Mesendoderm (in vitro differentiated cells): ENCODE measurements around the gene PLET1.

Experiments
- DNase-seq: peaks from one replicate; pipeline ENCODE4 v3.0.0; 2013
- H2AK5ac ChIP-seq: 2 replicates; pipeline ENCODE4 v1.6.1; 2013; ENCODE audit warnings: low read length, inconsistent platforms
- H2BK120ac ChIP-seq: 2 replicates; pipeline ENCODE4 v1.6.1; 2013; ENCODE audit warnings: low read depth, mild to moderate bottlenecking, low read length, moderate library complexity, mixed read lengths
- H2BK15ac ChIP-seq: replicated peaks from 2 replicates; pipeline ENCODE4 v1.6.1; 2013; ENCODE audit warnings: low read depth, mild to moderate bottlenecking, moderate library complexity
- H2BK5ac ChIP-seq: 2 replicates; pipeline ENCODE4 v1.6.1; 2013; ENCODE audit warnings: low read length, inconsistent platforms
- H3K18ac ChIP-seq: 2 replicates; pipeline ENCODE4 v1.6.1; 2013; ENCODE audit warnings: mild to moderate bottlenecking, low read length, mixed read lengths
- H3K23ac ChIP-seq: one replicate; pipeline ENCODE4 v1.6.1; 2013; ENCODE audit warnings: low read length
- H3K27ac ChIP-seq: 2 replicates; pipeline ENCODE4 v1.5.1; 2013; ENCODE audit warnings: low read depth, mild to moderate bottlenecking, inconsistent platforms, low read length, moderate library complexity
- H3K27me3 ChIP-seq: 2 replicates; pipeline ENCODE4 v1.6.1; 2013; ENCODE audit warnings: low read length, control low read depth, mild to moderate bottlenecking, inconsistent platforms; ENCODE audit not compliant: insufficient read depth, poor library complexity
- H3K36me3 ChIP-seq: 2 replicates; pipeline ENCODE4 v1.6.1; 2013; ENCODE audit warnings: low read length, inconsistent platforms; ENCODE audit not compliant: control insufficient read depth, insufficient read depth
- H3K4ac ChIP-seq: one replicate; pipeline ENCODE4 v1.6.1; 2013; ENCODE audit warnings: low read depth, mild to moderate bottlenecking, low read length, moderate library complexity
- H3K4me1 ChIP-seq: 2 replicates; pipeline ENCODE4 v1.6.1; 2013; ENCODE audit warnings: low read depth, low read length, inconsistent platforms; ENCODE audit not compliant: control insufficient read depth
- H3K4me2 ChIP-seq: 2 replicates; pipeline ENCODE4 v1.6.1; 2013; ENCODE audit warnings: low read length
- H3K4me3 ChIP-seq: 2 replicates; pipeline ENCODE4 v1.5.1; 2013; ENCODE audit warnings: mild to moderate bottlenecking, low read length
- H3K56ac ChIP-seq: one replicate; pipeline ENCODE4 v1.6.1; 2013; ENCODE audit warnings: low read length
- H3K79me1 ChIP-seq: 2 replicates; pipeline ENCODE4 v1.6.1; 2013; ENCODE audit warnings: low read length, inconsistent platforms
- H3K79me2 ChIP-seq: 2 replicates; pipeline ENCODE4 v1.6.1; 2013; ENCODE audit warnings: mild to moderate bottlenecking, low read length; ENCODE audit not compliant: control insufficient read depth, insufficient read depth
- H3K9ac ChIP-seq: 2 replicates; pipeline ENCODE4 v1.6.1; 2013; ENCODE audit warnings: low read length, inconsistent platforms
- H4K5ac ChIP-seq: one replicate; pipeline ENCODE4 v1.6.1; 2013; ENCODE audit warnings: low read length
- H4K8ac ChIP-seq: one replicate; pipeline ENCODE4 v1.6.1; 2013; ENCODE audit warnings: low read depth, mild to moderate bottlenecking, control low read depth, low read length, moderate library complexity
- WGBS: extraction: QIAGEN DNeasy Blood & Tissue Kit; methylation state at CpG from one replicate; pipeline ENCODE4 v1.1.7; 2013; ENCODE audit warnings: low lambda C conversion rate, missing lambda C conversion rate; ENCODE audit not compliant: insufficient coverage; ENCODE audit errors: extremely low coverage; 5-methylcytosine and 5-hydroxymethylcytosine counted together

Gene PLET1

DNA sequence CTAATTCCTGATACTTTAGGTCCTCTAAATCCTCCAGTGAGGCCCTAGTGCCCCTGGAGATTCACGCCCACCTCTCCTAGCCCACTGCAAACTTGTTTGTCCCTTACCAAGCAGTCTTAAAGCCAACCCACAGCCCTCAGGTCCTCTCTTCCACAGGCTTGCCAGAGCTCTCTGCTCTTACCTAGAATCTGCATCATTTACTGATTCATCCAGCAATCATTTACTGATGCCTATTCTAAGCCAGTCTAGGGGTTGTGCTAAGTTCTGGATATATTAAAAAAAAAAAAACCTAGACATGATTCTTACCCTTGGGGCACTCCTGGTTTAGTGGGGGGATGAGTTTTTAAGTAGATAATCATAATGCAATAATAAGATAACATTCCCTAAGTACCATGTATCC, 43.0 kb upstream of the PLET1 start:
- no peak overlapping the region for H3K56ac ChIP-seq
- no peak overlapping the region for H3K4me3 ChIP-seq
- no CpG with 5 or more reads among the region's 1 CpG for WGBS
- no peak overlapping the region for H3K4ac ChIP-seq
- no peaks in the 10 kb centered on the region for H3K36me3 ChIP-seq
- H2BK5ac ChIP-seq: no peak overlapping the region
- H3K23ac ChIP-seq: no peak overlapping the region
- no peaks in the 10 kb centered on the region for H3K79me2 ChIP-seq
- no peak overlapping the region for H3K27ac ChIP-seq
- H2BK15ac ChIP-seq: no peak overlapping the region
- H4K8ac ChIP-seq: no peak overlapping the region
- H3K9ac ChIP-seq: no peak overlapping the region
- no peaks in the 10 kb centered on the region for H3K79me1 ChIP-seq
- no peak for DNase-seq
- no peak overlapping the region for H4K5ac ChIP-seq
- no peaks in the 10 kb centered on the region for H3K27me3 ChIP-seq
- no peak overlapping the region for H3K4me2 ChIP-seq
- H2AK5ac ChIP-seq: no peak overlapping the region
- no peak overlapping the region for H3K18ac ChIP-seq
- peaks cover 2% of the 10 kb centered on the region for H3K4me1 ChIP-seq
- no peak overlapping the region for H2BK120ac ChIP-seq

DNA sequence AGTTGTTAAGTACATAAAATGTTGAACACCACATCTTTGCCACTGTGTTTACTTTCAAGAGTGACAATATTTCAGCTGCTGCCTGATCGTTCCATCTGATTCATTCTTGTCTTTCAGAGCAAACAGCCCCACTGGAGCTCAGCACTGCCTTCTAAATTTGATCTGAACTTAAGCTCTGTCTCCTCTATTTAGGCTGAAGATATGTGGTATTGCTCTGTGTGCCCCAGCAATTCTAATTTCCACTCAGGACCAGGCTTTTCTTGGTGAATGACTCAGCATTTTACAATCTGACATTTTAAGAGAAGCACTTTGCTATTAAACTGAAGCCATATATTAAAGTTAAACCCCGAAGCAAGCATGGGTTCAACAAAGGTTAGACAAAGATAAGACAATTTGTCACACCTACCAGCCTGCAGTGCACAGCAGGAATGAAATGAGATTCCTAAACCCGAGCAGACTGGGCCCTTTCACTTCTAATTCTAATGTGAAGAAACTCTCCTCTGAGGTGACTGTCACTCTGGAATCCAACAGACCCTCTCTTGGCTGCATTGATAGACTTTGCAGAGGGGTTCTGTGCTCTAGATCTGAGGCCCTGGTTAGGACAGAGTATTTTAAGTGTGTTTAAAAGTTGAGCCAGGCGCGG, 41.7 kb upstream of the PLET1 start:
- H3K27ac ChIP-seq: no peak overlapping the region
- WGBS: no CpG with 5 or more reads among the region's 5 CpGs

DNA sequence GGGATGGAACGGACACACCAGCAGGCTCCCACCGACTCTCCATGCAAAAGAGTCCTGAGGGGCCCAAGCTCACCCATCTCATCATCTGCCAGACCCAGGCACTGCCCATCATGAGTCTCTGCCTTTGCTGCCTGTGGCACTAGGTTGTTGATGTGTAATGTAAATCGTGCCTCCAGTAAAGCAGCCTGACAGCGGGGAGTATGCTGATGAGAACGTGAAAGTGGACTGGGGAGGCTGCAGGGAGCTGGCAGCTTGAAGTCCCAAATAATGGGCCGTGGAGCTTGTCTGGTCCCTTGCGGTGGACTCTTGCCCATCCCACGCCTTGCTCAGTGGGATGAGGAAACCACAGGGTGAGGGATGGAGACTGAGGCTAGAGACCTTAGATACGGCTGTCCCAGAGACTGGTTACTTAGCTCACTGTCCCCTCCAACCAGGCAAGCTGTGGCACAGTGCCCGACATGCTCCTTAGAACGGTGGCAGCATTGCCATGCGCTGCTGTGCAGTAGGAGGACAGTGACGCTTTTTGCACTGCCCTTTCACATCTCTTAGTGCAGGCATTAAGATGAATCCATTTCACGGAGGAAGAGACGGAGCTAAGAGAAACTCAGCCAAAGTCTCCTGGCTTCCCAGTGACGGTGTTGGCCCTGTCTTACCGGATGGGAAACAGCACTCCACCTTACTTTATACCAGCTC, 39.6 kb upstream of the PLET1 start:
- Histone ChIP-seq H2AK5ac (no peak overlapping the region), H3K27me3 (no peaks in the 10 kb centered on the region), H4K5ac (no peak overlapping the region), H3K4me1 (peaks cover 2% of the 10 kb centered on the region), H3K27ac (no peak overlapping the region), H2BK120ac (no peak overlapping the region), H3K18ac (no peak overlapping the region), H3K56ac (no peak overlapping the region), H3K79me2 (no peaks in the 10 kb centered on the region), H2BK5ac (no peak overlapping the region), H2BK15ac (no peak overlapping the region), H3K4me3 (no peak overlapping the region), H3K23ac (no peak overlapping the region), H3K79me1 (no peaks in the 10 kb centered on the region), H3K9ac (no peak overlapping the region), H4K8ac (no peak overlapping the region), H3K4ac (no peak overlapping the region), H3K36me3 (no peaks in the 10 kb centered on the region), H3K4me2 (no peak overlapping the region)
- no peak for DNase-seq
- no CpG with 5 or more reads among the region's 17 CpGs for WGBS

More for the DNA sequence above, 41.7 kb upstream of the PLET1 start:
- Histone ChIP-seq H3K23ac (no peak overlapping the region), H3K9ac (no peak overlapping the region), H3K79me2 (no peaks in the 10 kb centered on the region), H3K4ac (no peak overlapping the region), H4K5ac (no peak overlapping the region), H2AK5ac (no peak overlapping the region), H2BK15ac (no peak overlapping the region), H4K8ac (no peak overlapping the region), H3K4me1 (peaks cover 2% of the 10 kb centered on the region), H3K4me2 (no peak overlapping the region), H3K79me1 (no peaks in the 10 kb centered on the region), H2BK120ac (no peak overlapping the region), H3K4me3 (no peak overlapping the region), H3K36me3 (no peaks in the 10 kb centered on the region), H2BK5ac (no peak overlapping the region), H3K27me3 (no peaks in the 10 kb centered on the region), H3K56ac (no peak overlapping the region), H3K18ac (no peak overlapping the region)
- DNase-seq: peak; percentile 75

DNA sequence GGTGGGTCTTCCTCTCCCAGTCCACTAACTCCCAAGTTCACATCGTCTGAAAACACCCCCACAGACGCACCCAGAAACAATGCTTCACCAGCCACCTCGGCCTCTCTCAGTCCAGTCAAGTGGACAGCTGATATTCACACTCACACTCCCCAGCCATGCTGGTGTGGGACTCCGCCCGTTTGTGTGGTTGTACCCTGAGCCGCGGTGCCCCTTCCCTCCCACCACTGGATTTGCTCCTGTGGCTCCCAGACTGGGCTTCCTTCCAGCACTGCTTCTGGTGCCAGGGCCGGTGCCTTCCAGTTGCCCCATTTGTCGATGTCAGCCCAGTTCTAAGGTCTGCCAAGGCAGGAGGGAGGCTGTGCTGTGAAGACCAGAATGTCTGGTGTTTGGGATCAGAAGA, 37.9 kb upstream of the PLET1 start:
- Histone ChIP-seq H3K79me2 (no peaks in the 10 kb centered on the region), H4K8ac (no peak overlapping the region), H3K36me3 (no peaks in the 10 kb centered on the region), H3K23ac (peak overlapping the region; percentile 16), H3K9ac (no peak overlapping the region), H3K27me3 (no peaks in the 10 kb centered on the region), H3K79me1 (no peaks in the 10 kb centered on the region), H4K5ac (no peak overlapping the region), H3K18ac (no peak overlapping the region), H3K4me1 (peaks cover 2% of the 10 kb centered on the region), H3K4ac (no peak overlapping the region), H2BK5ac (no peak overlapping the region), H2AK5ac (no peak overlapping the region), H2BK120ac (no peak overlapping the region), H3K4me3 (no peak overlapping the region), H3K27ac (no peak overlapping the region), H3K4me2 (no peak overlapping the region), H2BK15ac (no peak overlapping the region), H3K56ac (no peak overlapping the region)
- no CpG with 5 or more reads among the region's 9 CpGs for WGBS
- DNase-seq: no peak

DNA sequence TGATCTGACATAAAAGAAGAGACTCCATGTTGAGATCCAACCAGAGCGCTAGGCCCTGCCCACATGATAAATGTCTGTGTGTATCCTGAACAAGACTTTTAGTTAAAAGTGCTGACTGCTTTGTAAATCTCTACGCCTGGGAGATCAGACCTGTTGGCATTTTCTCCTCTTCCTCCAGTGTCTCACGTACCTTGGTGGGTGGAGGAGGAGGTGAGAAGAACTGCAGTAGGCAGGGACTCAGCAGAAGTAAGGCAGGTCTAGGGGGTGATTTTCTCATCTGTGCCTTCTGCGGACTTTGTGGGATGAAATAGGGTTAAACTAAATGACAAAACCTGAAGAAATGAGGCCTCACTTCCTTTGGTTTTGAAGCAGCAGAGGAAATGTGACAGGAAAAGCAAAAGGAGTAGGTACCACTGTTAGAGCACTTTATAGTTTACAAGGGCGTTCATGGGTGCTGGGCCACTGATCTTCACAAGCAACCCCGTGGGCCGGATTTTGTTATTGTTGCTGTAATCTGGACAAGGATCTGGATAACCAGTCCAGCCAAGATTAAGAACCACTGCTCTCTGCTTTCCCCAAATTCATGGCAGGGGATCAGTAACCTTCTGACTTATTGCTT, 36.7 kb upstream of the PLET1 start:
- Histone ChIP-seq H2BK5ac (no peak overlapping the region), H3K79me2 (no peaks in the 10 kb centered on the region)

More for the DNA sequence above, 36.7 kb upstream of the PLET1 start:
- peaks cover 2% of the 10 kb centered on the region for H3K4me1 ChIP-seq
- H3K56ac ChIP-seq: no peak overlapping the region
- H3K27me3 ChIP-seq: no peaks in the 10 kb centered on the region
- H3K18ac ChIP-seq: no peak overlapping the region
- H2BK15ac ChIP-seq: no peak overlapping the region
- H3K9ac ChIP-seq: no peak overlapping the region
- no peak overlapping the region for H3K4me3 ChIP-seq
- H4K5ac ChIP-seq: no peak overlapping the region
- no peaks in the 10 kb centered on the region for H3K36me3 ChIP-seq
- no peaks in the 10 kb centered on the region for H3K79me1 ChIP-seq
- H3K4me2 ChIP-seq: no peak overlapping the region
- H2AK5ac ChIP-seq: no peak overlapping the region
- no peak overlapping the region for H4K8ac ChIP-seq
- no peak overlapping the region for H2BK120ac ChIP-seq
- no peak overlapping the region for H3K27ac ChIP-seq
- WGBS: no CpG with 5 or more reads among the region's 7 CpGs
- no peak overlapping the region for H3K23ac ChIP-seq
- DNase-seq: no peak
- H3K4ac ChIP-seq: no peak overlapping the region
